Endodermal cell (in vitro differentiated cells): ENCODE measurements around the gene PAN3. TPM values are rescaled to one million over a fixed set of nuclear protein-coding genes. Genes with fewer than 3 reads are reported as not detected.

Experiments
- DNase-seq: peaks from one replicate; pipeline ENCODE4 v3.0.0-alpha.2; 2017
- H3K27ac ChIP-seq: 2 replicates; pipeline ENCODE4 v1.5.1; 2013; ENCODE audit warnings: mild to moderate bottlenecking, low read depth, low read length, moderate library complexity
- H3K27me3 ChIP-seq: 2 replicates; pipeline ENCODE4 v1.6.1; 2013; ENCODE audit warnings: mild to moderate bottlenecking, low read length, moderate library complexity; ENCODE audit not compliant: insufficient read depth, control insufficient read depth, poor library complexity, severe bottlenecking
- H3K36me3 ChIP-seq: 2 replicates; pipeline ENCODE4 v1.7.0; 2013; ENCODE audit warnings: mild to moderate bottlenecking, low read length, moderate library complexity; ENCODE audit not compliant: control insufficient read depth, insufficient read depth
- H3K4me1 ChIP-seq: one replicate; pipeline ENCODE4 v1.7.0; 2013; ENCODE audit warnings: low read length; ENCODE audit not compliant: control insufficient read depth, insufficient read depth
- H3K4me3 ChIP-seq: 2 replicates; pipeline ENCODE4 v1.5.1; 2013; ENCODE audit warnings: mild to moderate bottlenecking, low read length, moderate library complexity
- H3K9ac ChIP-seq: 2 replicates; pipeline ENCODE4 v1.6.1; 2013; ENCODE audit warnings: mild to moderate bottlenecking, low read length, moderate library complexity; ENCODE audit not compliant: poor library complexity, severe bottlenecking; ENCODE audit errors: extremely low read depth
- H3K9me3 ChIP-seq: 2 replicates; pipeline ENCODE4 v1.6.1; 2013; ENCODE audit warnings: mild to moderate bottlenecking, low read length, moderate library complexity; ENCODE audit not compliant: control insufficient read depth
- H3K27ac Mint-ChIP-seq: 2 replicates; pipeline ENCODE4 v1.8.0; 2020; ENCODE audit warnings: mixed read lengths
- H3K27me3 Mint-ChIP-seq: 2 replicates; pipeline ENCODE4 v1.8.0; 2021; ENCODE audit warnings: mild to moderate bottlenecking, mixed read lengths; ENCODE audit not compliant: insufficient read depth
- H3K36me3 Mint-ChIP-seq: 2 replicates; pipeline ENCODE4 v1.8.0; 2020; ENCODE audit warnings: low read depth, mixed read lengths
- H3K4me1 Mint-ChIP-seq: 2 replicates; pipeline ENCODE4 v1.8.0; 2020; ENCODE audit warnings: mixed read lengths
- H3K4me3 Mint-ChIP-seq: 2 replicates; pipeline ENCODE4 v1.8.0; 2020; ENCODE audit warnings: mild to moderate bottlenecking, moderate library complexity, mixed read lengths
- H3K9me3 Mint-ChIP-seq: 2 replicates; pipeline ENCODE4 v1.8.0; 2020; ENCODE audit warnings: mild to moderate bottlenecking, mixed read lengths
- WGBS, 2 experiments: methylation state at CpG; one replicate each; pipeline versions ENCODE4 v1.1.5 to v1.1.7; 2013; ENCODE audit warnings: missing lambda C conversion rate in 2 of 2, mixed read lengths in 1 of 2; ENCODE audit not compliant: insufficient coverage in 1 of 2, insufficient read length in 1 of 2; 5-methylcytosine and 5-hydroxymethylcytosine counted together
- total RNA-seq, 2 donors: library from RNA; stranded (reverse); fragmentation: NEBNext Ultra II Directional in 1 of 2; extraction: Animal tissue kit (Norgen Biotek cat#: 25700) in 1 of 2; gene quantifications; 2 replicates in 1 of 2; 3 replicates in 1 of 2; pipeline ENCODE4 v1.2.1, GENCODE V29; 2021
- TF ChIP-seq, protein P1 (sequence below): fragments of 200-600 bp; sonication (generic); conservative IDR thresholded peaks from 2 replicates; pipeline ENCODE4 v1.5.0; 2021; ENCODE audit warnings: antibody characterized with exemption, mild to moderate bottlenecking

PAN3 gene
- total RNA-seq, 2 donors from 2014 or later, result 73.5 to 73.8 TPM

DNA sequence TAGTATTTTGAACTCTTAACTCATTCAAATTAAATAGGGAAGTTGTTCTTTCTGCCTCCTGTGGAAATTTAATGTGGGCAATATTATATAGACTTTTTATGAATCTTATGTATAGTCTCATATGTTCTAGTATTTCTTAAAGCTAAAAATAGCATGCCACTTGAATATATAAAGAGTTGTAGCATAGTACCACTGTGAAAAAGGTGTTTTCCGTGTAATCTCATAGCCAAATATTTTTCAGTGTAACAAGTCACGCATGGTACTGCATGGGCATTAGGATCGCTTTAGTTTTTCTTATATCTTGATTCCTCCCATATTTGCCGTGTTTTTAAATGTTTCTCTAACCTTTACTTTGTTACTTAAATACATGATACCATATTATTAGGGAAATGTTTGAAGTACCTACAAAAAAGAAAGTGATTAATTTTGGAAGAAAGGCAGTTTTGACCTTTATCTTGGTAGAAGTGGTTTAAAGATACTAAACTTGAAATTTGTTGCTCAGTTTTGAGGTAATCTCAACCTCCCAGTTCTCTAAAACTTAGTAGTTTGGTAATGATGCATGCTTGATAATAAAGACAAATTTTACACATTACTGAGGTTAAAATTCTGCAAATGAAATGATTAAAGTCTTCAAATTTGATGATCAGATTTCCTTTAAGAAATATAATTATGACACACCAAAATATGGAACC lies 81.2 kb downstream of the PAN3 start:
- peaks cover 31% of the 10 kb centered on the region for H3K36me3 Mint-ChIP-seq
- no peak for DNase-seq
- no peak overlapping the region for H3K27ac ChIP-seq
- no peak overlapping the region for H3K9ac ChIP-seq
- no peak overlapping the region for H3K4me3 Mint-ChIP-seq
- no peaks in the 10 kb centered on the region for H3K27me3 Mint-ChIP-seq
- H3K27me3 ChIP-seq, result no peaks in the 10 kb centered on the region
- no peaks in the 10 kb centered on the region for H3K9me3 ChIP-seq
- H3K4me1 ChIP-seq, result no peaks in the 10 kb centered on the region
- WGBS, 2 experiments, result 91 to 93% methylated on average over 3 to 4 of the region's 4 CpGs
- no peak overlapping the region for H3K4me3 ChIP-seq
- H3K9me3 Mint-ChIP-seq, result no peaks in the 10 kb centered on the region
- H3K27ac Mint-ChIP-seq, result peak overlapping the region; percentile 58
- TF ChIP-seq, protein P1, sequence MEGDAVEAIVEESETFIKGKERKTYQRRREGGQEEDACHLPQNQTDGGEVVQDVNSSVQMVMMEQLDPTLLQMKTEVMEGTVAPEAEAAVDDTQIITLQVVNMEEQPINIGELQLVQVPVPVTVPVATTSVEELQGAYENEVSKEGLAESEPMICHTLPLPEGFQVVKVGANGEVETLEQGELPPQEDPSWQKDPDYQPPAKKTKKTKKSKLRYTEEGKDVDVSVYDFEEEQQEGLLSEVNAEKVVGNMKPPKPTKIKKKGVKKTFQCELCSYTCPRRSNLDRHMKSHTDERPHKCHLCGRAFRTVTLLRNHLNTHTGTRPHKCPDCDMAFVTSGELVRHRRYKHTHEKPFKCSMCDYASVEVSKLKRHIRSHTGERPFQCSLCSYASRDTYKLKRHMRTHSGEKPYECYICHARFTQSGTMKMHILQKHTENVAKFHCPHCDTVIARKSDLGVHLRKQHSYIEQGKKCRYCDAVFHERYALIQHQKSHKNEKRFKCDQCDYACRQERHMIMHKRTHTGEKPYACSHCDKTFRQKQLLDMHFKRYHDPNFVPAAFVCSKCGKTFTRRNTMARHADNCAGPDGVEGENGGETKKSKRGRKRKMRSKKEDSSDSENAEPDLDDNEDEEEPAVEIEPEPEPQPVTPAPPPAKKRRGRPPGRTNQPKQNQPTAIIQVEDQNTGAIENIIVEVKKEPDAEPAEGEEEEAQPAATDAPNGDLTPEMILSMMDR, result no peak
- peaks cover 45% of the 10 kb centered on the region for H3K36me3 ChIP-seq
- no peaks in the 10 kb centered on the region for H3K4me1 Mint-ChIP-seq

DNA sequence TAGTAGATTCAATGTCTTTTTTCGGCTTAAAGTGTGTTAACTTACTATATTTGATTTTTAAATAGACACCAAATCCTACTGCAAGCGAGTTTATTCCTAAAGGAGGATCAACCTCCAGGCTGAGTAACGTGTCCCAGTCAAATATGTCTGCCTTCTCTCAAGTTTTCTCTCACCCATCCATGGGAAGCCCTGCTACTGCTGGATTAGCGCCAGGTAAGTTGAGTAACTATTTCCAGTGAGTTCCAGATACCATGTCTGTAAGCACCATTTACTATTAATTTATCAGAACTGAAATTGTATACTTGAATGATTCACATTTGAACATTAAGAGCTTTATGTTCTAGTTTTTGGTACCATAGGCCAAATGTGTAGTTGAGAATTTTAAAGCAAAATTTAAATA lies 81.8 kb downstream of the PAN3 start:
- H3K27ac Mint-ChIP-seq, result no peak overlapping the region
- no peaks in the 10 kb centered on the region for H3K27me3 Mint-ChIP-seq
- H3K9me3 Mint-ChIP-seq, result no peaks in the 10 kb centered on the region
- H3K9me3 ChIP-seq, result no peaks in the 10 kb centered on the region
- H3K36me3 Mint-ChIP-seq, result peaks cover 27% of the 10 kb centered on the region
- no peak for DNase-seq
- H3K27me3 ChIP-seq, result no peaks in the 10 kb centered on the region
- H3K4me3 ChIP-seq, result no peak overlapping the region
- H3K4me1 Mint-ChIP-seq, result no peaks in the 10 kb centered on the region
- H3K9ac ChIP-seq, result no peak overlapping the region
- peaks cover 45% of the 10 kb centered on the region for H3K36me3 ChIP-seq
- WGBS, 2 experiments, result 95 to 99% methylated on average over 3 of the region's 4 CpGs
- no peak overlapping the region for H3K27ac ChIP-seq
- TF ChIP-seq, protein P1, result no peak
- no peaks in the 10 kb centered on the region for H3K4me1 ChIP-seq
- no peak overlapping the region for H3K4me3 Mint-ChIP-seq

- no peaks in the 10 kb centered on the region for H3K27me3 ChIP-seq
- TF ChIP-seq, protein P1, result no peak
- WGBS, 2 experiments, result 46 to 81% methylated on average over 2 to 3 of the region's 4 CpGs
- Mint-ChIP-seq H3K27ac (peak overlapping the region; percentile 70), H3K4me1 (peaks cover 30% of the 10 kb centered on the region), H3K27me3 (no peaks in the 10 kb centered on the region), H3K9me3 (no peaks in the 10 kb centered on the region), H3K36me3 (peaks cover 21% of the 10 kb centered on the region), H3K4me3 (no peak overlapping the region)
- H3K4me3 ChIP-seq, result no peak overlapping the region
- DNase-seq, result no peak
- no peak overlapping the region for H3K27ac ChIP-seq
- no peak overlapping the region for H3K9ac ChIP-seq
- H3K4me1 ChIP-seq, result peaks cover 4% of the 10 kb centered on the region
- H3K36me3 ChIP-seq, result peaks cover 69% of the 10 kb centered on the region
- no peaks in the 10 kb centered on the region for H3K9me3 ChIP-seq
Observed at GRCh38 chr13:28229522-28230411, 91.4 kb downstream of the PAN3 start.
